NK-92 (cell line): ENCODE measurements around the gene C22orf39.

Experiments
- DNase-seq: peaks from one replicate; lab custom pipeline; 2025; ENCODE audit not compliant: unreplicated experiment; lab: John Stamatoyannopoulos, UW

Gene C22orf39

GRCh38 chr22:19447330-19448075, at the start of gene C22orf39:
Gene C22orf39, minus strand, starts transcription at chr22:19447711. Its CDS starts 23 bp downstream, at chr22:19447688.
- DNase-seq = peak; percentile 35

- no peak for DNase-seq
These were observed 49.7 kb upstream of the C22orf39 start for GRCh38 chr22:19497245-19497644.

- no peak for DNase-seq
These were observed 48.8 kb upstream of the C22orf39 start for GRCh38 chr22:19496324-19496630.

- DNase-seq = no peak
These were observed 48.2 kb upstream of the C22orf39 start for GRCh38 chr22:19495562-19496323.

- DNase-seq = no peak
These were observed 47.2 kb upstream of the C22orf39 start for GRCh38 chr22:19494676-19495173.

GRCh38 chr22:19494001-19494560, 46.6 kb upstream of the C22orf39 start:
- DNase-seq = no peak

GRCh38 chr22:19492504-19493174, 45.1 kb upstream of the C22orf39 start:
- DNase-seq = no peak

- no peak for DNase-seq
These were observed 43.2 kb upstream of the C22orf39 start for GRCh38 chr22:19490628-19491230.

- DNase-seq = no peak
These were observed 41.7 kb upstream of the C22orf39 start for GRCh38 chr22:19488884-19489843.

GRCh38 chr22:19488285-19488684, 40.8 kb upstream of the C22orf39 start:
- DNase-seq = no peak

- no peak for DNase-seq
These were observed 36.2 kb upstream of the C22orf39 start for GRCh38 chr22:19483481-19484244.

GRCh38 chr22:19482297-19482696, 34.8 kb upstream of the C22orf39 start:
- no peak for DNase-seq

GRCh38 chr22:19480789-19481188, 33.3 kb upstream of the C22orf39 start:
- no peak for DNase-seq

- no peak for DNase-seq
These were observed 32.7 kb upstream of the C22orf39 start for GRCh38 chr22:19480173-19480568.

- DNase-seq = peak; percentile 52
These were observed 32.1 kb upstream of the C22orf39 start, which contains the start of gene CDC45 for GRCh38 chr22:19479355-19480172. Gene CDC45, plus strand, starts transcription at chr22:19479920. Its CDS starts 49 bp downstream, at chr22:19479969.

- no peak for DNase-seq
These were observed 31.4 kb upstream of the C22orf39 start, which contains the start of gene UFD1 for GRCh38 chr22:19478901-19479354. Gene UFD1, minus strand, starts transcription at chr22:19479193. Its CDS starts 108 bp downstream, at chr22:19479085.

- no peak for DNase-seq
These were observed 30.8 kb upstream of the C22orf39 start for GRCh38 chr22:19478045-19478900.
